C4-2B (cell line): ENCODE data around the gene KRT37.

ENCODE experiments used
- H3K27ac ChIP-seq: fragments of 450-650 bp; 2 replicates; pipeline ENCODE4 v1.5.1; 2017
- CTCF ChIP-seq: fragments of 450-650 bp; conservative IDR thresholded peaks from 2 replicates; pipeline ENCODE4 v1.5.1; 2017; ENCODE audit warnings: mild to moderate bottlenecking
- ZFX ChIP-seq: fragments of 450-650 bp; IDR thresholded peaks from 2 replicates; pipeline ENCODE4 v1.6.1; 2017

KRT37 gene

GRCh38 chr17:41416479-41416878 is 7.9 kb downstream of the KRT37 start:
- no peak for TF ChIP-seq ZFX
- TF ChIP-seq CTCF, result no peak
- H3K27ac ChIP-seq, result no peak overlapping the region

GRCh38 chr17:41415833-41416335 is 8.5 kb downstream of the KRT37 start:
- H3K27ac ChIP-seq, result no peak overlapping the region
- TF ChIP-seq ZFX (no peak), CTCF (no peak)

GRCh38 chr17:41415411-41415810 is 9.0 kb downstream of the KRT37 start:
- no peak overlapping the region for H3K27ac ChIP-seq
- no peak for TF ChIP-seq CTCF
- TF ChIP-seq ZFX, result no peak

- no peak overlapping the region for H3K27ac ChIP-seq
- TF ChIP-seq ZFX, result no peak
Measured at GRCh38 chr17:41413982-41414381, 10.4 kb downstream of the KRT37 start.

GRCh38 chr17:41413353-41413957 is 10.9 kb downstream of the KRT37 start:
- TF ChIP-seq CTCF, result no peak
- no peak for TF ChIP-seq ZFX
- H3K27ac ChIP-seq, result no peak overlapping the region

- H3K27ac ChIP-seq, result no peak overlapping the region
- TF ChIP-seq CTCF (no peak), ZFX (no peak)
Measured at GRCh38 chr17:41411072-41411840, 13.1 kb downstream of the KRT37 start.

GRCh38 chr17:41407226-41407625 is 17.2 kb downstream of the KRT37 start:
- TF ChIP-seq ZFX, result no peak
- no peak for TF ChIP-seq CTCF
- H3K27ac ChIP-seq, result no peak overlapping the region
